ENCODE data around the gene MAPK10. TPM values are rescaled to one million over a fixed set of nuclear protein-coding genes. Genes with fewer than 3 reads are reported as not detected.

Gene MAPK10
- total RNA-seq, 1 experiment from 2014 or later = 0.44 TPM

GRCh38 chr4:85993641-85994040, 366.2 kb downstream of the MAPK10 start:
- CTCF ChIA-PET = no interaction called here
- TF ChIP-seq CTCF (conservative IDR thresholded peaks at IDR 0.05; ENCODE audit: low read depth, low read length) (no peak), EZH2 (IDR thresholded peaks at IDR 0.05; ENCODE audit: low read length, unreplicated experiment) (no peak), EZH2phosphoT487 (IDR thresholded peaks at IDR 0.05; ENCODE audit: borderline replicate concordance, low read length) (no peak)

GRCh38 chr4:85986266-85986665, 373.6 kb downstream of the MAPK10 start:
- ChIA-PET POLR2A (ENCODE audit: unreplicated experiment) (no interaction called here), CTCF (no interaction called here)
- H3K4me1 ChIP-seq (ENCODE audit: insufficient read depth, low read length) = no peaks in the 10 kb centered on the region
- ATAC-seq = no peak
- BruUV-seq (replicated peaks) = no TSS peak
- TF ChIP-seq EZH2 (IDR thresholded peaks at IDR 0.05; ENCODE audit: low read length, unreplicated experiment) (no peak), EZH2phosphoT487 (IDR thresholded peaks at IDR 0.05; ENCODE audit: borderline replicate concordance, low read length) (no peak), CTCF (conservative IDR thresholded peaks at IDR 0.05; ENCODE audit: low read depth, low read length) (no peak)
- H3K4me3 ChIP-seq (ENCODE audit: low read length) = no peak overlapping the region
- no peak overlapping the region for H3K27ac ChIP-seq (ENCODE audit: low read length)
- no peaks in the 10 kb centered on the region for H3F3A ChIP-seq (ENCODE audit: low read length, unreplicated experiment)
- H3K9me3 ChIP-seq (ENCODE audit: low read length) = no peaks in the 10 kb centered on the region
- H3K36me3 ChIP-seq (ENCODE audit: low read depth, low read length) = no peaks in the 10 kb centered on the region
- no peak overlapping the region for H3K9ac ChIP-seq (ENCODE audit: low read length)
- no peaks in the 10 kb centered on the region for H3K79me2 ChIP-seq (ENCODE audit: low read length)
- DNase-seq = no peak
- H3K4me2 ChIP-seq (ENCODE audit: low read length) = no peak overlapping the region
- intact Hi-C loops (cut with micrococcal nuclease) = no loop called here
- no peak overlapping the region for H2AFZ ChIP-seq (ENCODE audit: low read length)
- no peaks in the 10 kb centered on the region for H3K9me2 ChIP-seq (replicated peaks; ENCODE audit: low read length)
- no peaks in the 10 kb centered on the region for H3K27me3 ChIP-seq (ENCODE audit: low read length)
- no peaks in the 10 kb centered on the region for H4K20me1 ChIP-seq (ENCODE audit: low read length)

More at GRCh38 chr4:85993641-85994040, 366.2 kb downstream of the MAPK10 start:
- ATAC-seq (no peak), DNase-seq (no peak)
- Histone ChIP-seq H3K36me3 (ENCODE audit: low read depth, low read length) (no peaks in the 10 kb centered on the region), H2AFZ (ENCODE audit: low read length) (no peak overlapping the region), H3K9ac (ENCODE audit: low read length) (no peak overlapping the region), H3K79me2 (ENCODE audit: low read length) (no peaks in the 10 kb centered on the region), H4K20me1 (ENCODE audit: low read length) (no peaks in the 10 kb centered on the region), H3K27me3 (ENCODE audit: low read length) (no peaks in the 10 kb centered on the region), H3F3A (ENCODE audit: low read length, unreplicated experiment) (no peaks in the 10 kb centered on the region), H3K4me3 (ENCODE audit: low read length) (no peak overlapping the region), H3K4me1 (ENCODE audit: insufficient read depth, low read length) (no peaks in the 10 kb centered on the region), H3K9me3 (ENCODE audit: low read length) (no peaks in the 10 kb centered on the region), H3K27ac (ENCODE audit: low read length) (no peak overlapping the region), H3K4me2 (ENCODE audit: low read length) (no peak overlapping the region), H3K9me2 (replicated peaks; ENCODE audit: low read length) (no peaks in the 10 kb centered on the region)
- POLR2A ChIA-PET (ENCODE audit: unreplicated experiment) = no interaction called here
- intact Hi-C loops (cut with micrococcal nuclease) = no loop called here
- BruUV-seq (replicated peaks) = no TSS peak

- Histone ChIP-seq H3F3A (ENCODE audit: low read length, unreplicated experiment) (no peaks in the 10 kb centered on the region), H3K27me3 (ENCODE audit: low read length) (no peaks in the 10 kb centered on the region), H3K4me1 (ENCODE audit: insufficient read depth, low read length) (no peaks in the 10 kb centered on the region), H2AFZ (ENCODE audit: low read length) (no peak overlapping the region), H3K4me3 (ENCODE audit: low read length) (no peak overlapping the region), H3K9ac (ENCODE audit: low read length) (no peak overlapping the region), H3K27ac (ENCODE audit: low read length) (no peak overlapping the region), H3K9me2 (replicated peaks; ENCODE audit: low read length) (no peaks in the 10 kb centered on the region), H3K36me3 (ENCODE audit: low read depth, low read length) (no peaks in the 10 kb centered on the region), H3K9me3 (ENCODE audit: low read length) (no peaks in the 10 kb centered on the region), H4K20me1 (ENCODE audit: low read length) (no peaks in the 10 kb centered on the region), H3K79me2 (ENCODE audit: low read length) (no peaks in the 10 kb centered on the region), H3K4me2 (ENCODE audit: low read length) (no peak overlapping the region)
- TF ChIP-seq EZH2phosphoT487 (IDR thresholded peaks at IDR 0.05; ENCODE audit: borderline replicate concordance, low read length) = no peak
- no peak for TF ChIP-seq CTCF (conservative IDR thresholded peaks at IDR 0.05; ENCODE audit: low read depth, low read length)
- no peak for TF ChIP-seq EZH2 (IDR thresholded peaks at IDR 0.05; ENCODE audit: low read length, unreplicated experiment)
- intact Hi-C loops (cut with micrococcal nuclease) = no loop called here
- no TSS peak for BruUV-seq (replicated peaks)
- POLR2A ChIA-PET (ENCODE audit: unreplicated experiment) = no interaction called here
- CTCF ChIA-PET = no interaction called here
- no peak for ATAC-seq
- DNase-seq = no peak
These were observed 380.6 kb downstream of the MAPK10 start for GRCh38 chr4:85979276-85979675.

Measured in PC-3 (cell line).